Fibroblast of skin of right biceps (primary cell): Measurements from ENCODE around the gene SLC38A1.
"Not testable (repeated sequence)": the region's sequence is repeated elsewhere in the genome, so short reads cannot be mapped to it uniquely, and the experiment has no call there.

Experiments used
- DNase-seq: peaks from one replicate; pipeline ENCODE4 v3.0.0-alpha.2; 2013

SLC38A1 gene

DNA sequence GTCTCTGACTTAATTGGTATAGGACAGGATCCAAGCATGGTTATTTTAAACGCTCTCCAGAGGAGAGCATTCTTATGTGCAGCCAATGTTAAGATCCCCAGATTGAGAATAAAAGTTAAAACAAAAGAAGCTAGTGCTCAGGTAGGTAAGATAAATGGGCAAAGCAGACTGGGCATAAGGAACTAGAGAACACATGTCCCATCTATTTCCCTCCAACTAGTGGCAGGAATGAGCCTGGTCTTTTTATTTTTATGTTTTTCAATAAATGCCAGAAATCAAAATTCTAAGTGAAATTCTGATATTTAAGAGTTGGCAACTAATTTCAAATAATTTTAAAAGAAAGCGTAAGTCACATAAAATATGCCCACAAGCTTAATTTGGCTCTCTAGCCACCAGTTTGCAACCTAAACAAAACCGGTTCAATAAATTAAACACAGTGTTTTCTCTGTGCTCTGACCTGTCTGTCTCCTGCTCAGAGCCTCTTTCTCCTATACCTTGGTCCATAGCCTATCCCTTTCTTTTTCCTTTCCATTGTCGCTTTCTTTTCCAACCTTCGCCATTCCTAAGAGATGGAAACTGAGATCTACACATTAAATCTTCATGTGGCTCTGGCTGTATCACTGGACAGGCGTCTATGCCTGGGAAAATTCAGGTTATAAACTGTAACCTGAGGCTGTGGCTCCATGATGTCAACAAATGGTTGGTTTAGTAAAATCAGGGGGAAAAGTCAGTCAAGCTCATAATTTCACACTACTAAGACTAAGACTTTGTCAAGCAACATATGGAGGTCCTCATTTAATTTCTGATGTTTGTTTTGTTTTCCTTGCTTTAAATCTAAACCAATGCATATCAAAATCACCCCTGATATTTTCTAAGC lies 5.5 kb downstream of the SLC38A1 start:
- no peak for DNase-seq

- DNase-seq: peak; percentile 36
Observed at GRCh38 chr12:46261646-46262045, 7.2 kb downstream of the SLC38A1 start.

GRCh38 chr12:46260913-46261476 lies 7.8 kb downstream of the SLC38A1 start:
- DNase-seq: no peak

DNA sequence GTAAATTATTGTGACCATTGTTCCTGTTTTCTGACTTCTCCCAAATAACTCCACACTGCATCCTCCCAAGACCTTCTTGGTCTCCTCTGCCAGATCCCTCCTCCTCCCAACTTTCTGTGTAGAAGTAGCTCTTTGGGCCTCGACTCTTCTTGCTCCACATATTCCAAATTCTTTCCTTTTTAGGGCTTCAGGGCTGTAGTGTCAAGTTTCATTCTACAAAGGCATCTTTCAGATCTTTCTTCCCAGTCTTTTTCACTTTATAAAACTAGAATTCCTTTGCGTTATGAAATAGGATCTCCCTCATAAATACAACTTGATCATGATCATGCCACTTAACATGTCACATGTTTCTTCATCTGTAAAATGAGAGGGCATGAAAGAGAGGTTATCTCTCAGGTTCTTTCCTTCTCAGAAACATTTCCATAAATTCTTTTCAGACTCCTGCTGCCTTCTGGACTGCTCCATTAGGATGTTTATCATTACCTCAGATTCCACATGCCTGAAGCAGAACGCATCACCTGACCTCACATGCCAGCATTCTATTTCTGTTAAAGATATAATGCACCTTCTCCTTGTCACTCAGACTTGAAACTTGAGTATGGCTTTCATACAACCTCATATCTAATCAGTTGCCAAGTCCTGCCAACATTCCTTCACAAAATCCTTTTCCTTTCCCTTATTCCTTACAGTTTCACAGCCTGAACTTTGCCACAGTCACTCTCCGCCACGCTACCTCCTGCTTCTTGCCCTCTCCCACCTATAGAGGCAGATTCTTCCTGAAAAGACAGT lies 8.5 kb downstream of the SLC38A1 start:
- peak; percentile 75 for DNase-seq

DNA sequence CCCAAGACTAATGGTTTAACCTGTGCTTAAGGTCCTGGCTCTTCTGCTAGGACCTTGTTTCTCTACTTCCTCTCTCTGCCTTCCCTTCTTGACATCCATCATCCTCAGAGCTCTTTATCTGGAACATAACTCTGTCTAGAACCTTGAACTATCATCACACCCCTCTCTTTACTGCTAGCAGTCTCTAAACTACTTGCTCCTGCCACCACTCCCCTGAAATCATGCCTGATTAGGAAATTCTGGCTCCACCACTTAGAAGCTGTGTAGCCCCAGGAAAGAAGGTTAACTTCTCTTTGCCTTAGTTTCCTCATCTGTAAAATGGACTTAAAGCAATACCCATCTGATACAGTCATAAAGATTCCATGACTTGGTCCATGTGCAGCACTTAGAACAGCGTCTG lies 9.1 kb downstream of the SLC38A1 start:
- DNase-seq: no peak

DNA sequence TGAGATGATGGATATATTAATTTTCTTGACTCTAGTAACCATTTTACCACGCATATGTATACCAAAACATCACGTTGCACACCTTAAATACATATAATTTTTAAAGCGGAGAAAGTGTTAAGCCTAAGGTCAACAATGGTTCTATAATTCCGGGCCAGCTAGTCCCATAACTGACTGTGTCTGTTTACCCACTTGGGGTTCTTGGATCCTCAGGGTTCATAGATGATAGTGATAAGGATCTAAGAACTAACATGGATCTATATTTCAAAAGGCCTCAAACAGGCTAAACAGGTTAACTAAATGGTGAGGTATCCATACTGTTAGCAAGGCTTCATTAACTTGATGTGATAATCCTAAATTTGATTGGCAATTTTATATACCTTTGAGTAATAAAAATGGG lies 9.8 kb downstream of the SLC38A1 start:
- DNase-seq: no peak

DNA sequence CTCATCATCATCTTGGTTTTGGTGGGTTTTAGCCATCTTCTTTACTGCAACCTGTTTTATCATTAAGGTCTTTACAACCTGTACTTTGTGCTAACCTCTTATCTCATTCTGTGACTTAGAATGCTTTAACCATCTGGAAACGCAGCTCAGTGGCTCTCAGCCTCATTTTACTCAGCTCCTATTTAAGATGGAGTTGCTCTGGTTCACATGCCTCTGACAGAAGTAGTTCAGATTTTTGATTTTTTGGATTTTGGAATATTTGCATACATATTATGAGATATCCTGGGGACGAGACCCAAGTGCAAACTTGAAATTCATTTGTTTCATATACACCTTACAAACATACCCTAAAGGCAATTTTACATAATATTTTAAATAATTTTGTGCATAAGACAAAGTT lies 10.7 kb downstream of the SLC38A1 start:
- DNase-seq: no peak

DNA sequence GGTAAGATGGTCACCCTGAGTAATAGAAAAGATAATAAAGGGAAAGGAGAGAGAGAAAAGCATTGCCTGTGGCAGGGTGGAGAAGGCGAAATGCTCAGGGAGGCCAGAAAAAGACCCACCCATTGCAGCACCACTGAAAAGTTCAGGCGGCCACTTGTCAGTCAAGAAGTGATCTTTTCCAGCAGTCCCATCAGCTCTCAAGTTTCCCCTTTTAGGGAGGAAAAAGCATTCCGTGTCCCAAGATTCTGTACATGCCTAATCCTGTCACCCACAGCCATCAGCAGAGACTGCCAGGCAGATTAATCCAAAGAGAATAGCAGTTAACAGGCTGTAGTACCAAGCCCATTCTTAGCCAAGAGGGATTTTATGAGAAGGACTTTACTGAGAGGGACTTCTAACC lies 11.9 kb downstream of the SLC38A1 start:
- no peak for DNase-seq

DNA sequence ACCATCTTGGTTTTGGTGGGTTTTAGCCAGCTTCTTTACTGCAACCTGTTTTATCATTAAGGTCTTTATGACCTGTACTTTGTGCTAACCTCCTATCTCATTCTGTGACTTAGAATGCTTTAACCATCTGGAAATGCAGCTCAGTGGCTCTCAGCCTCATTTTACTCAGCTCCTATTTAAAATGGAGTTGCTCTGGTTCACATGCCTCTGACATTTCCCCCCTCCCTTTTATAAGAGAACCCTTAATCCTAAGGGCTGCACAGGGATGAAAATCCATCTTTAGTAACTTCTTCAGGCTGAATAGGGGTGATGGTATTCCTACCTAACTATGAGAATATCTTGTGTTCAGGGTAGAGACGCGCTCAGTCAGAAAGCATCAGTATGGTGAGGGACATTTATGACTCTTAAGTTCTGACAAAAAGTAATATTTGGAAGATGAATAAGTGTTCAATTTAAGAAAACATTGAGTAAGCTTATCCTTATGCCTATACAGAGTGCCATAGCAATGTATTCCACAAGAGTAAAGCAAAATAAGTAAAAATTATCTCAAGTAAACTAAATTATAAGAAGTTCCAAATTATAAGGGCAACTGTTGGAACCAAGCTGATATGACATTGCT lies 15.2 kb downstream of the SLC38A1 start:
- DNase-seq: no peak

DNA sequence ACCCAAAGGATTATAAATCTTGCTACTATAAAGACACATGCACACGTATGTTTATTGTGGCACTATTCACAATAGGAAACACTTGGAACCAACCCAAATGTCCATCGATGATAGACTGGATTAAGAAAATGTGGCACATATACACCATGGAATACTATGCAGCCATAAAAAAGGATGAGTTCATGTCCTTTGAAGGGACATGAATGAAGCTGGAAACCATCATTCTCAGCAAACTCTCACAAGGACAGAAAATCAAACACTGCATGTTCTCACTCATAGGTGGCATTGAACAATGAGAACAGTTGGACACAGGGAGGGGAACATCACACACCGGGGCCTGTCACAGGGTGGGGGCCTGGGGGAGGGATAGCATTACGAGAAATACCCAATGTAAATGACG lies 16.8 kb downstream of the SLC38A1 start:
- DNase-seq: not testable (repeated sequence)

DNA sequence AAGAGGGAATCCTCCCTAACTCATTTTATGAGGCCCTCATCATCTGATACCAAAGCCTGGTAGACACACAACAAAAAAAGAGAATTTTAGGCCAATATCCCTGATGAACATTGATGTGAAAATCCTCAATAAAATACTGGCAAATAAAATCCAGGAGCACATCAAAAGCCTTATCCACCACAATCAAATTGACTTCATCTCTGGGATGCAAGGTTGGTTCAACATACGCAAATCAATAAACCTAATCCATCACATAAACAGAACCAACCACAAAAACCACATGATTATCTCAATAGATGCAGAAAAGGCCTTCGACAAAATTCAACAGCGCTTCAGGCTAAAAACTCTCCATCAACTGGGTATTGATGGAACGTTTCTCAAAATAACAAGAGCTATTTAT lies 18.9 kb downstream of the SLC38A1 start:
- not testable (repeated sequence) for DNase-seq

GRCh38 chr12:46246021-46246700 lies 22.7 kb downstream of the SLC38A1 start:
- no peak for DNase-seq

- DNase-seq: no peak
Observed at GRCh38 chr12:46244997-46245396, 23.8 kb downstream of the SLC38A1 start.

DNA sequence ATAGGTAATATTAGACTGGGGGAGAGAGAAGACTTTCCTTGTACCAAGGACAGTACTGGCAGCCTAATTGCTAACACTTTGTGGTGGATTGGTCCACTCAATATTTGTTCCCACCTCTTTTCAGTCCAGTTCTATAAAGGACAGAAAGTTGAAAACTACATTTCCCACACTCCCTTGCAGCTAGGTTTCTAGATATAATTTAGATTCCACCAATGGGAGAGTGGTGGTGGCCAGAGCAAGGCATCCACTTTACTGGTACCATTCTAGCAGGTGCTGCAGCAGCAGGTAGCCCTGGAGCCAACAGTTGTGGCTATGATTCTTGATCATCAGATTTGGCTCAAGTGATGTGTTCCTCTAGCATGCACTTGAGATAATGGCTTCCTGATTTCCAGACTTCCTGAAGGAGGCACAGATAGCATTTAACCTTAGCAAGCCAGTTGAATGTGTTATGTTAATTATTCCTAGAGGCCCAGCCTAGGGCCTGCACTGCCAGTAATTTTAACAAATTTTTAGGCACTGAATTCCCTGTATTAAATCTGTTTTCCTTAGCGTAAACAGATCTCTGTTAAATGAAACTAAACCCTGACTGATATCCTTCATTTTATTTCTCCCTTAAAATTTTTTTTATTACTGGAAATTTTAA lies 24.4 kb downstream of the SLC38A1 start:
- no peak for DNase-seq

- DNase-seq: no peak
Observed at GRCh38 chr12:46242569-46242968, 26.3 kb downstream of the SLC38A1 start.

GRCh38 chr12:46240436-46240835 lies 28.4 kb downstream of the SLC38A1 start:
- no peak for DNase-seq

DNA sequence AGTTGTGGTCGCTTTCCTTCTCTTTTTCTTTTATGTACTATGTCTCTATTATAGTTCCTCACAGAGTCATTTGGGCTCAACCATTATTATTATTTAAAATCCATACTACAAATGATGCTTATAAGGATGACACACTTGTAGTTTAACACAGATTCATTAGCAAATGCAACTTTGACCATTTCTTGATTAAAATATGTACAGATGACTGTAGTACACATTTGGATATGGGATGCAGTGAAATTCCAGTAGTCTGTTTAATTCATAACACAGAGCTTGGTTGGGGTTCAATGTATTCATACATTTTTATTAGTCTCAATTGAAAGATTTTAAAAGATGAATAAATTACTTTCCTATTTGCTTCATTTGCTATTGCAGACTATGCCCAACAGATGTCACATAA lies 30.0 kb downstream of the SLC38A1 start:
- DNase-seq: no peak

DNA sequence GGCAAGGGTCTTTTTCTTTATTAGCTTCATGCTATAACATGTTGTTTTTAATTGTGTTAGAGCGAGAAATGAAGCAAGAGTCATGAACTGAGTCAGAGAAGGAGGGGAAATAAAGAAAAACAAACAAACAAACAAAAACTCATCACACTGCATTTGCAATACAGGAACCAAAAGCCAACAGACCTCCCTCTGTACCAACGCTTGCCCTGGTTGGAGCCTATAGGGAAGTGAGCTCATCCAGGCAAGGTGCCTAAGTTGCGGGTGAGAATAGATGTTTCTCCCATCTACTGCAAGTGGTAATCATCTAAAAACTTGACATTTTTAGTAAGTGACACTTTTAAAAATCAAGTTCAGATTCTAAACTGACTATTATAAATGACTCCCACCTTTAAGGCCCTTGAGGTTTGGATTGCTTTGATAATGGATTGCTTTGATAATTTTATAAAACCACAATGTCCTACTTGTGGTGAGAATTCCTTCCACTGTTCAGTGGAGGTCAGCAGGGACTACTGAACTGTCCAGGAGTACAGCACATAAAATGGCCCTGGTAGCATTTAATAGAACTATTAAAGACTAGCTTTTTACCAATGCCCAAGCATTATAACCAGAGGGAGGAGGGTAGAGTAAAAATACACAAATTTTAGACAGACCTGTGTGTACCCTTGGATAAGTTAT lies 31.3 kb downstream of the SLC38A1 start:
- no peak for DNase-seq

DNA sequence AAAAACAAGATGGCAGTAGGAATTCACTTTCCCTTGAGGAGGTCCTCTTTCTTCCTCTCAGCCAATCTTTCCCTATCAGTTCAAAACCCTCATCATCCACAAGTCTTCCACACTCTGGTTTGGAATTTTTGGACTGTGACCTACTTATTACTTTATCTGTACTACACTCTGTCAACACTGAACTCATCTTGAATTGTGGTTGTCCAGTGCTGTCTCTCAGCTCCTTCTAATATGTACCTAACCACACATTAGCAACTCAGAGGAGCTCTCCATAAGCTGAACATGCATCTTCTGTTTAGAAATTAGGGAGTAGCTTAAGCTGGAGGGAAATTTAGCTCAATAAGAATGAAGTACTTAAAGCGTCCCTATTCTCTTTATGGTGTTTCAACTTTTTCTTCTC lies 34.8 kb downstream of the SLC38A1 start:
- no peak for DNase-seq

GRCh38 chr12:46233423-46233822 lies 35.4 kb downstream of the SLC38A1 start:
- DNase-seq: no peak

- DNase-seq: no peak
Observed at GRCh38 chr12:46230983-46231382, 37.9 kb downstream of the SLC38A1 start.

DNA sequence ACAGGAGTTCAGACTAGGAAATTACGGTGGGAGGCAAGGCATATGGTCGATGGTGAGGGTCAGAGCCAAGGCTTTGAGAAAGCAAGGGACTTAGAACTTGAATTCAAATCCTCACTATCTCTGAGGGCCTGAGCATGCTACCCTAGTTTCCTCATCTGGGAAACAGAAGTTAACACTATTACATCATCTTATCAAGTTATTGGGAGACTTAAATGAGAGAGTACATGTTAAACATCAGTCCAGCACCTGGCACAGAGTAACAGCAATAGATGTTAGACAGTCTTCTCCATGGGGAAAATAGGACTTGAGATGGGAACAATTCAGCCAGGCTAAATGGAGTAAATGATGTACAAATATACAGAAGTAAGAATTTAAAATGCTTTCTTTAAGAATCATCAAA lies 38.5 kb downstream of the SLC38A1 start:
- no peak for DNase-seq
